Naive thymus-derived CD8-positive, alpha-beta T cell (primary cell): ENCODE measurements around the gene CDH23. TPM values are rescaled to one million over a fixed set of nuclear protein-coding genes. Genes with fewer than 3 reads are reported as not detected.

Experiments
- ATAC-seq, 2 donors: fragments of 150-1000 bp; cut with Tn5 transposase in 1 of 2; sonication (Bioruptor Pico), chemical (Tn5 transposase) in 1 of 2; 1 replicate in 1 of 2; 2 replicates in 1 of 2; pipeline ENCODE4 v1.10.0; 2021; ENCODE audit warnings: mild to moderate bottlenecking in 2 of 2, moderate library complexity in 2 of 2
- POLR2A ChIA-PET: fragments of 350-600 bp; sonication (Branson Sonifier 250); formaldehyde crosslinking; loops from one replicate; lab custom pipeline; 2021; ENCODE audit warnings: antibody characterized with exemption; lab: Charles Lee
- DNase-seq, 10 donors: peaks; one replicate each; pipeline versions ENCODE4 v3.0.0 to v3.0.0-alpha.2; 2020 to 2022
- H3K27ac Mint-ChIP-seq, 10 donors: one replicate each; pipeline ENCODE4 v1.8.0; 2020 to 2022; ENCODE audit warnings: mild to moderate bottlenecking in 10 of 10, mixed read lengths in 10 of 10, moderate library complexity in 4 of 10, inconsistent platforms in 1 of 10
- H3K27me3 Mint-ChIP-seq, 5 donors: one replicate each; pipeline ENCODE4 v1.8.0; 2021 to 2022; ENCODE audit warnings: mixed read lengths in 5 of 5
- H3K36me3 Mint-ChIP-seq, 3 donors: one replicate each; pipeline ENCODE4 v1.8.0; 2020 to 2022; ENCODE audit warnings: mixed read lengths in 3 of 3, mild to moderate bottlenecking in 2 of 3, inconsistent platforms in 1 of 3
- H3K4me1 Mint-ChIP-seq, 4 donors: one replicate each; pipeline ENCODE4 v1.8.0; 2021 to 2022; ENCODE audit warnings: mixed read lengths in 4 of 4
- H3K4me3 Mint-ChIP-seq, 10 donors: one replicate each; pipeline ENCODE4 v1.8.0; 2020 to 2022; ENCODE audit warnings: mild to moderate bottlenecking in 10 of 10, mixed read lengths in 10 of 10, moderate library complexity in 6 of 10, inconsistent platforms in 1 of 10
- H3K9me3 Mint-ChIP-seq, 9 donors: one replicate each; pipeline ENCODE4 v1.8.0; 2020 to 2022; ENCODE audit warnings: mixed read lengths in 9 of 9, mild to moderate bottlenecking in 3 of 9, inconsistent platforms in 1 of 9, moderate library complexity in 1 of 9
- polyA plus RNA-seq, 3 donors: library from polyadenylated mRNA; unstranded; fragments of 300-500 nt; fragmentation: Illumina TruSeq; gene quantifications; one replicate each; pipeline ENCODE4 v1.2.3, GENCODE V29; 2021
- total RNA-seq, 8 experiments: library from RNA in 2 of 8; stranded (reverse) in 2 of 8; gene quantifications; one replicate each; pipeline ENCODE4 v1.2.3 and lab custom pipeline; 2021 to 2026

CDH23 gene
- total and polyA plus RNA-seq, 5 experiments from 2014 or later, result 0.82 to 10.2 (median 3.8) TPM

GRCh38 chr10:71802235-71802634, 405.5 kb downstream of the CDH23 start:
- DNase-seq (no peak), ATAC-seq (no peak)
- Mint-ChIP-seq H3K4me3 (no peak overlapping the region), H3K27ac (no peak overlapping the region), H3K36me3 (peaks cover 0 to 6% (median 5%) of the 10 kb centered on the region in 3 donors), H3K9me3 (no peaks in the 10 kb centered on the region), H3K27me3 (no peaks in the 10 kb centered on the region), H3K4me1 (peaks cover 8 to 20% (median 10%) of the 10 kb centered on the region in 4 donors)
- POLR2A ChIA-PET, result no interaction called here

GRCh38 chr10:71802715-71803488, 406.2 kb downstream of the CDH23 start:
- no peaks in the 10 kb centered on the region for H3K27me3 Mint-ChIP-seq
- H3K4me3 Mint-ChIP-seq, result no peak overlapping the region
- peaks cover 0 to 6% (median 5%) of the 10 kb centered on the region in 3 donors for H3K36me3 Mint-ChIP-seq

GRCh38 chr10:71804077-71804476, 407.4 kb downstream of the CDH23 start:
- ATAC-seq (no peak), DNase-seq (no peak)
- H3K27ac Mint-ChIP-seq, result peak overlapping the region in 1 of 10 donors; percentile 8
- no peak overlapping the region for H3K4me3 Mint-ChIP-seq
- peaks cover 0 to 11% (median 2%) of the 10 kb centered on the region in 4 donors for H3K4me1 Mint-ChIP-seq
- peaks cover 0 to 6% (median 5%) of the 10 kb centered on the region in 3 donors for H3K36me3 Mint-ChIP-seq
- no peaks in the 10 kb centered on the region for H3K27me3 Mint-ChIP-seq
- POLR2A ChIA-PET, result no interaction called here
- no peaks in the 10 kb centered on the region for H3K9me3 Mint-ChIP-seq

More at GRCh38 chr10:71802715-71803488, 406.2 kb downstream of the CDH23 start:
- DNase-seq, result no peak
- Mint-ChIP-seq H3K9me3 (no peaks in the 10 kb centered on the region), H3K27ac (no peak overlapping the region), H3K4me1 (peaks cover 1 to 14% (median 4%) of the 10 kb centered on the region in 4 donors)
- POLR2A ChIA-PET, result no interaction called here
- no peak for ATAC-seq

GRCh38 chr10:71805776-71806703, 409.3 kb downstream of the CDH23 start:
- H3K36me3 Mint-ChIP-seq, result peaks cover 0 to 6% (median 5%) of the 10 kb centered on the region in 3 donors
- H3K27me3 Mint-ChIP-seq, result no peaks in the 10 kb centered on the region
- ATAC-seq (no peak), DNase-seq (no peak)
- H3K4me1 Mint-ChIP-seq, result peaks cover 0 to 8% (median 3%) of the 10 kb centered on the region in 4 donors
- no peaks in the 10 kb centered on the region for H3K9me3 Mint-ChIP-seq
- POLR2A ChIA-PET, result interaction anchor here (1.0 to 1.4 kb wide), 3 partner anchors 14 to 33 kb away, joined by 3 to 4 read pairs (median 3); partner anchors contain the start of gene VSIR
- no peak overlapping the region for H3K4me3 Mint-ChIP-seq
- peak overlapping the region in 1 of 10 donors; percentile 83 for H3K27ac Mint-ChIP-seq

- H3K4me3 Mint-ChIP-seq, result no peak overlapping the region
- H3K36me3 Mint-ChIP-seq, result peaks cover 0 to 6% (median 2%) of the 10 kb centered on the region in 3 donors
- DNase-seq, result no peak
- H3K9me3 Mint-ChIP-seq, result no peaks in the 10 kb centered on the region
- POLR2A ChIA-PET, result interaction anchor here (0.6 to 1.4 kb wide), 3 partner anchors 9 to 28 kb away, joined by 3 read pairs; no protein-coding TSS in a partner anchor
- no peaks in the 10 kb centered on the region for H3K27me3 Mint-ChIP-seq
- H3K4me1 Mint-ChIP-seq, result peaks cover 0 to 3% (median 1%) of the 10 kb centered on the region in 4 donors
- no peak overlapping the region for H3K27ac Mint-ChIP-seq
- no peak for ATAC-seq
Observed at GRCh38 chr10:71806704-71807556, 410.2 kb downstream of the CDH23 start.

GRCh38 chr10:71807557-71808510, 411.1 kb downstream of the CDH23 start:
- Mint-ChIP-seq H3K4me3 (no peak overlapping the region), H3K4me1 (peaks cover 0 to 3% (median 2%) of the 10 kb centered on the region in 4 donors), H3K9me3 (no peaks in the 10 kb centered on the region), H3K36me3 (peaks cover 0 to 6% (median 2%) of the 10 kb centered on the region in 3 donors), H3K27ac (peak overlapping the region in 1 of 10 donors; percentile 53), H3K27me3 (no peaks in the 10 kb centered on the region)
- POLR2A ChIA-PET, result interaction anchor here (1.1 to 1.4 kb wide), 2 partner anchors 8 to 16 kb away, joined by 3 read pairs; no protein-coding TSS in a partner anchor
- ATAC-seq (no peak), DNase-seq (no peak)

GRCh38 chr10:71809628-71810027, 412.9 kb downstream of the CDH23 start:
- no peaks in the 10 kb centered on the region for H3K9me3 Mint-ChIP-seq
- H3K27ac Mint-ChIP-seq, result no peak overlapping the region
- POLR2A ChIA-PET, result no interaction called here
- peaks cover 0 to 8% (median 2%) of the 10 kb centered on the region in 3 donors for H3K36me3 Mint-ChIP-seq
- ATAC-seq, result no peak
- H3K4me3 Mint-ChIP-seq, result no peak overlapping the region
- no peaks in the 10 kb centered on the region for H3K27me3 Mint-ChIP-seq
- peaks cover 0 to 2% (median under 1%) of the 10 kb centered on the region in 4 donors for H3K4me1 Mint-ChIP-seq
- no peak for DNase-seq

GRCh38 chr10:71810048-71810750, 413.5 kb downstream of the CDH23 start:
- Mint-ChIP-seq H3K36me3 (peaks cover 0 to 8% (median 2%) of the 10 kb centered on the region in 3 donors), H3K27me3 (no peaks in the 10 kb centered on the region), H3K4me3 (no peak overlapping the region), H3K27ac (no peak overlapping the region), H3K9me3 (no peaks in the 10 kb centered on the region), H3K4me1 (peaks cover 0 to 2% (median under 1%) of the 10 kb centered on the region in 4 donors)
- POLR2A ChIA-PET, result interaction anchor here (0.7 to 1.9 kb wide), 3 partner anchors 34 to 97 kb away, joined by 5 to 6 read pairs (median 5); no protein-coding TSS in a partner anchor
- no peak for DNase-seq
- ATAC-seq, result no peak

- no peak overlapping the region for H3K4me3 Mint-ChIP-seq
- H3K36me3 Mint-ChIP-seq, result peaks cover 0 to 16% (median 0%) of the 10 kb centered on the region in 3 donors
- DNase-seq, result no peak
- no peaks in the 10 kb centered on the region for H3K9me3 Mint-ChIP-seq
- no peak overlapping the region for H3K27ac Mint-ChIP-seq
- peaks cover 0 to 2% (median under 1%) of the 10 kb centered on the region in 4 donors for H3K4me1 Mint-ChIP-seq
- H3K27me3 Mint-ChIP-seq, result no peaks in the 10 kb centered on the region
- POLR2A ChIA-PET, result interaction anchor here (0.5 to 1.9 kb wide), 9 partner anchors 39 to 435 kb away, joined by 3 to 6 read pairs (median 4); no protein-coding TSS in a partner anchor
- no peak for ATAC-seq
Observed at GRCh38 chr10:71811351-71811750, 414.6 kb downstream of the CDH23 start.
